ENCODE data around the gene LRCH1. TPM values are rescaled to one million over a fixed set of nuclear protein-coding genes. Genes with fewer than 3 reads are reported as not detected.
"Not testable (repeated sequence)": the region's sequence is repeated elsewhere in the genome, so short reads cannot be mapped to it uniquely, and the experiment has no call there.

LRCH1 gene
- total RNA-seq, 4 donors from 2014 or later = 42.7 to 66.0 (median 53.1) TPM

GRCh38 chr13:46516599-46517338 lies 36.2 kb upstream of the LRCH1 start:
- H3K27me3 ChIP-seq = no peaks in the 10 kb centered on the region
- DNase-seq (ENCODE audit: extremely low spot score) = no peak
- no peaks in the 10 kb centered on the region for H3K9me3 ChIP-seq
- no peaks in the 10 kb centered on the region for H3K36me3 ChIP-seq
- H3K27ac ChIP-seq (replicated peaks in 1 of 4) = no peak overlapping the region
- no peak overlapping the region for H3K4me3 ChIP-seq
- TF ChIP-seq POLR2AphosphoS5 (IDR thresholded peaks at IDR 0.05) (no peak), EP300 (IDR thresholded peaks at IDR 0.05) (no peak), POLR2A (IDR thresholded peaks at IDR 0.05; ENCODE audit: low read depth) (no peak)
- TF ChIP-seq, protein P1, sequence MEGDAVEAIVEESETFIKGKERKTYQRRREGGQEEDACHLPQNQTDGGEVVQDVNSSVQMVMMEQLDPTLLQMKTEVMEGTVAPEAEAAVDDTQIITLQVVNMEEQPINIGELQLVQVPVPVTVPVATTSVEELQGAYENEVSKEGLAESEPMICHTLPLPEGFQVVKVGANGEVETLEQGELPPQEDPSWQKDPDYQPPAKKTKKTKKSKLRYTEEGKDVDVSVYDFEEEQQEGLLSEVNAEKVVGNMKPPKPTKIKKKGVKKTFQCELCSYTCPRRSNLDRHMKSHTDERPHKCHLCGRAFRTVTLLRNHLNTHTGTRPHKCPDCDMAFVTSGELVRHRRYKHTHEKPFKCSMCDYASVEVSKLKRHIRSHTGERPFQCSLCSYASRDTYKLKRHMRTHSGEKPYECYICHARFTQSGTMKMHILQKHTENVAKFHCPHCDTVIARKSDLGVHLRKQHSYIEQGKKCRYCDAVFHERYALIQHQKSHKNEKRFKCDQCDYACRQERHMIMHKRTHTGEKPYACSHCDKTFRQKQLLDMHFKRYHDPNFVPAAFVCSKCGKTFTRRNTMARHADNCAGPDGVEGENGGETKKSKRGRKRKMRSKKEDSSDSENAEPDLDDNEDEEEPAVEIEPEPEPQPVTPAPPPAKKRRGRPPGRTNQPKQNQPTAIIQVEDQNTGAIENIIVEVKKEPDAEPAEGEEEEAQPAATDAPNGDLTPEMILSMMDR (IDR thresholded peaks at IDR 0.05) = no peak
- intact Hi-C loops (cut with DNase I) = no loop called here
- peaks cover 0 to 11% (median 3%) of the 10 kb centered on the region in 4 donors for H3K4me1 ChIP-seq
- WGBS = 75% methylated on average over 4 of the region's 4 CpGs

DNA sequence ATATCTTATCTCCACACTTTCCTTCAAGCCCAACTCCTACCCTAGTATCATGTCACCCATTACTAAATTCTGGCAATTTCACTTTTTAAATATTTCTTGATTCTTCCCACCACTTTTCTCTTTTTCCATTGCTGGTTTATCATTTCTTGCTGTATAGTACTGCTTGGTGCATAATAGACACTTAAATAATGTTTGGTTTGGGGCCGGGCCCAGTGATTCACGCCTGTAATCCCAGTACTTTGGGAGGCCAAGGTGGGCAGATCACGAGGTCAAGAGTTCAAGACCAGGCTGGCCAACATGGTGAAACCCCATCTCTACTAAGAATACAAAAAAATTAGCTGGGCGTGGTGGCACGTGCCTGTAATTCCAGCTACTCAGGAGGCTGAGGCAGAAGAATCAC lies 35.2 kb upstream of the LRCH1 start:
- H3K27ac ChIP-seq (replicated peaks in 1 of 4); intact Hi-C loops (cut with DNase I); H3K4me3 ChIP-seq; DNase-seq (ENCODE audit: extremely low spot score); H3K27me3 ChIP-seq; H3K36me3 ChIP-seq; H3K9me3 ChIP-seq: not testable (repeated sequence)
- 95% methylated on average over 5 of the region's 5 CpGs for WGBS
- H3K4me1 ChIP-seq = peaks cover 0 to 17% (median 13%) of the 10 kb centered on the region in 4 donors

GRCh38 chr13:46519182-46519581 lies 33.8 kb upstream of the LRCH1 start:
- H3K27ac ChIP-seq (replicated peaks in 1 of 4) = no peak overlapping the region
- H3K4me1 ChIP-seq = peaks cover 0 to 28% (median 21%) of the 10 kb centered on the region in 4 donors
- no peaks in the 10 kb centered on the region for H3K9me3 ChIP-seq
- no peaks in the 10 kb centered on the region for H3K27me3 ChIP-seq
- no peak overlapping the region for H3K4me3 ChIP-seq
- TF ChIP-seq POLR2A (IDR thresholded peaks at IDR 0.05; ENCODE audit: low read depth) (no peak), POLR2AphosphoS5 (IDR thresholded peaks at IDR 0.05) (no peak)
- DNase-seq (ENCODE audit: extremely low spot score) = no peak
- WGBS = 92% methylated on average over 4 of the region's 4 CpGs
- intact Hi-C loops (cut with DNase I) = no loop called here
- H3K36me3 ChIP-seq = no peaks in the 10 kb centered on the region

- Histone ChIP-seq H3K9me3 (no peaks in the 10 kb centered on the region), H3K36me3 (no peaks in the 10 kb centered on the region), H3K4me1 (peaks cover 0 to 29% (median 21%) of the 10 kb centered on the region in 4 donors), H3K27ac (replicated peaks in 1 of 4) (no peak overlapping the region), H3K4me3 (no peak overlapping the region), H3K27me3 (no peaks in the 10 kb centered on the region)
- TF ChIP-seq, protein P1 (IDR thresholded peaks at IDR 0.05) = no peak
- TF ChIP-seq POLR2AphosphoS5 (IDR thresholded peaks at IDR 0.05) (peak in 1 of 2 donors; percentile 32), POLR2A (IDR thresholded peaks at IDR 0.05; ENCODE audit: low read depth) (no peak), EP300 (IDR thresholded peaks at IDR 0.05) (no peak)
- WGBS = 50% methylated on average over 2 of the region's 2 CpGs
- DNase-seq (ENCODE audit: extremely low spot score) = peak; percentile 80
- intact Hi-C loops (cut with DNase I) = no loop called here
Measured at GRCh38 chr13:46520166-46520565, 32.8 kb upstream of the LRCH1 start.

DNA sequence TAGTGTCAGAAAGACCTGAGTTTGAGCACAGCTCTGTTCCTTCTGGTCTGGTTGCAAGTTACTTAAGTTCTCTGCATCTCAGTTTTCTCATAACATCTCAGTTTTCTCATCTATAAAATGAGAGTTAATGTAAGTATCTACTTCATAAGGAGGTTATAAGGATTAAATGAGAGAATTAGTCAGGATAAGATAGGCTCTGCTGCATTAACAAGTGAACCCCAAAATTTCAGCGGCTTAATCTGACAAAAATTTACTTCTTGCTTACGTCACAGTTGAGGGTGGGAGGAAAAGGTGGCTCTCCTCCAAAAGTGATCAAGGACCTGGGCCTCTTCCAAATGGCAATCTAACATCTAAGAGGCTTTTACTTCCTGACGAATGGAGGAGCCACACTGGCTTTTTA lies 31.5 kb upstream of the LRCH1 start:
- no peak for DNase-seq (ENCODE audit: extremely low spot score)
- H3K27ac ChIP-seq (replicated peaks in 1 of 4) = no peak overlapping the region
- H3K4me3 ChIP-seq = no peak overlapping the region
- 60% methylated on average over 3 of the region's 3 CpGs for WGBS
- TF ChIP-seq EP300 (IDR thresholded peaks at IDR 0.05) (no peak), POLR2AphosphoS5 (IDR thresholded peaks at IDR 0.05) (no peak), POLR2A (IDR thresholded peaks at IDR 0.05; ENCODE audit: low read depth) (no peak)
- TF ChIP-seq, protein P1 (IDR thresholded peaks at IDR 0.05) = no peak
- H3K27me3 ChIP-seq = no peaks in the 10 kb centered on the region
- peaks cover 0 to 29% (median 21%) of the 10 kb centered on the region in 4 donors for H3K4me1 ChIP-seq
- no peaks in the 10 kb centered on the region for H3K36me3 ChIP-seq
- H3K9me3 ChIP-seq = no peaks in the 10 kb centered on the region
- intact Hi-C loops (cut with DNase I) = no loop called here

Data from esophagus muscularis mucosa (tissue), 4 donors.